NCI-H2171 treated with DMSO at 0.1 percent for 48 hours (cell line): Measurements from ENCODE around the gene UCKL1.
"Not testable (repeated sequence)": the region's sequence is repeated elsewhere in the genome, so short reads cannot be mapped to it uniquely, and the experiment has no call there.

Experiments
- DNase-seq: peaks from one replicate; lab custom pipeline; 2025; lab: John Stamatoyannopoulos, UW

The UCKL1 gene

GRCh38 chr20:63919130-63919529, 37.1 kb downstream of the UCKL1 start:
- DNase-seq, result no peak

DNA sequence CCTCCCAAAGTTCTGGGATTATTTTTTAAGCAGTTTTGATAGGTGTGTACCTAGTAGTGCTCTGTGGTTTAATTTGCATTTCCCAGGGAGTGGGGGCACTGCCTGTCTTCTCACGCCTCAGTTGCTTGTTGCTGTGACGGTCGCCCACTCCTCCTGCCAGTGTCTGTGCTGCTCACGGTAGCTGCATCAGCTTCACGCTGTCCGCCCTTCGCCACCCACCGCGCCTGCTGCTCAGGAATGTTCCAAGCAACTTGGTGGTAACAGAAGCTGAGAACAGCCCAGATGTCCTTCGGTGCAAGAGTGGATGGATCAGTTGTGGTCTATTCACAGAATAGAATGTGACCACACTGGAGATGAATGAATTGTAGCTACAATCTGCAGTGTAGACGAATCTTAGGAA, 38.4 kb downstream of the UCKL1 start:
- DNase-seq, result no peak

DNA sequence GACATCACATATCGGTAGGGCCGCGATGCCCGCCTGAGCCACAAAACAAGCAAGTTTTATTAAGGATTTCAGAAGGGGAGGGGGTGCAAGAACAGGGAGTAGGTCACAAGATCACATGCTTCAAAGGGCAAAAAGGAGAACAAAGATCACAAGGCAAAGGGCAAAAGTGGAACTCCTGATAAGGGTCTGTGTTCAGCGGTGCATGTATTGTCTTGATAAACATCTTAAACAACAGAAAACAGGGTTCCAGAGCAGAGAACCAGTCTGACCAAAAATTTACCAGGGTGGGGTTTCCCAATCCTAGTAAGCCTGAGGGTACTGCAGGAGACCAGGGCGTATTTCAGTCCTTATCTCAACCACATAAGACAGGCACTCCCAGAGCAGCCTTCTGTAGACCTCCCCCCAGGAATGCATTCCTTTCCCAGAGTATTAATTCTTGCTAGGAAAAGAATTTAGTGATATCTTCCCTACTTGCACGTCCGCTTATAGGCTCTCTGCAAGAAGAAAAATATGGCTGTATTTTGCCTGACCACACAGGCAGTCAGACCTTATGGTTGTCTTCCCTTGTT, 39.8 kb downstream of the UCKL1 start:
- DNase-seq, result not testable (repeated sequence)

DNA sequence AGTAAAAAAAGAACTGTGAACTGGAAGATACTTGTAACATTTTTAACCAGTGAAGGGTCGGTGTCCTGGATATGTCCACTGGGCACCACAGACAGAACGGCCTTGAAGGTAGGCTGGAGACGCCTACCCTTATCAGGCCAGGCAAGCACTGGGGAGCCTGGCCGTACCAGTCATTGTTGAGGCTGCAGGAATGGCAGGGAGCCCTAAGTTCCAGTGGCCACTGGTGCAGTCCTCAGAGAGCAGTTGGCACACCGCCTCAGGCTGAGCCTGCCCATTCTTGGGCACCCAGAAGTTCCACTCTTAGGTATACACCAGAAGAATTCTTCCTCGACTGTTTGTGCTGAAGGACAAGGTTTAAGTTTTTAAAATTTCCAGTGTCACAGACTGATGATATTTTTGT, 40.7 kb downstream of the UCKL1 start:
- no peak for DNase-seq

- no peak for DNase-seq
These were observed 42.4 kb downstream of the UCKL1 start for GRCh38 chr20:63913768-63914167.

GRCh38 chr20:63911176-63911575, 45.0 kb downstream of the UCKL1 start:
- peak; percentile 13 for DNase-seq

DNA sequence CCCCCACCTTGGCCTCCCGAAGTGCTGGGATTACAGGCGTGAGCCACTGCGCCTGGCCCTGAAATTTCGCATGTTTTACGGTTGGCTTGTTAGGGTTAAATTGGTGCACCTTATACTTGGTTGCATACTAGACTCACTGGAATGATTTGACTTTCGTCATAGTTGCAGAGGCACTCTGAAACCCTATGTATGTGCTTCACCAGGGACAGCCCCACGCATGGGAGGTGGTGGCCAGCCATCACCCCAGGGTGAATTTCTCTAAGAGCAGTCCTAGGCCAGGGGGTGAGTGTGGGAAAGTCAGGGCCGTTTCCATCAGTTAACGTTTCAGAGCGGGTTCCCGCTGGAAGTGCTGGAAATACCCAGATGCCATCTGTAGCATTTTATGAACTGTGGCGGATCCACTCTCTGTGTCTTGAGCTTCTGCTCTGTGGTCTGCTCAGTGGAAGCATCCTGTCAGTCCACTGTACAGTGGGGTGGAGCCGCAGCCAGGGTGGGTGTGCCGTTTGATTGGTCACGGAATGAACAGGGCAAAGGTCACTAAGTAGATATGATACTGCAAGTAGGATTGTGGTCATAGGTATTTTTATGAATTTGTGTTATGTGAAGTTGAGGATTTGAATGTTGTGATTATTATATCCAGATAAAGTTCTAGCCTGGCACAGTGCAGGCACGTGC, 48.1 kb downstream of the UCKL1 start:
- no peak for DNase-seq

GRCh38 chr20:63903796-63904561, 52.2 kb downstream of the UCKL1 start:
- DNase-seq, result no peak

DNA sequence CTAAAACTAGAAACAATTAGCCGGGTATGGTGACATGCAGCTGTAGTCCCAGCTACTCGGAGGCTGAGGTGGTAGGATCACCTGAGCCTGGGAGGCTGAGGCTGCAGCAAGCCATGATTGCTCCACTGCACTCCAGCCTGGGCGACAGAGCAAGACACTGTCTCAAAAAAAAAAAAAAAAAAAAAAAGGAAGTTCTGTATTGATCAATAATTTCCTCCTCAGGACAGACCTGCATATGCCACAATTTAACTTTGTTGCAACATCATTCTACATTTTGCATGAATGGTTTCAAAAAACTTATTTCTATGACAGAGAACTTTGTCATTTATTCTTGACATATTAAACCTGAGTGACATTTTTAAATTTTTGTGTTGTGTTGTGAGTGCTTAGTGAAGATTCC, 55.8 kb downstream of the UCKL1 start:
- no peak for DNase-seq

- no peak for DNase-seq
These were observed 57.2 kb downstream of the UCKL1 start for GRCh38 chr20:63898882-63899558.

GRCh38 chr20:63897978-63898561, 58.1 kb downstream of the UCKL1 start:
- DNase-seq, result no peak

GRCh38 chr20:63896264-63897105, 59.7 kb downstream of the UCKL1 start:
- peak; percentile 42 for DNase-seq

GRCh38 chr20:63895952-63896263, 60.3 kb downstream of the UCKL1 start:
- no peak for DNase-seq

DNA sequence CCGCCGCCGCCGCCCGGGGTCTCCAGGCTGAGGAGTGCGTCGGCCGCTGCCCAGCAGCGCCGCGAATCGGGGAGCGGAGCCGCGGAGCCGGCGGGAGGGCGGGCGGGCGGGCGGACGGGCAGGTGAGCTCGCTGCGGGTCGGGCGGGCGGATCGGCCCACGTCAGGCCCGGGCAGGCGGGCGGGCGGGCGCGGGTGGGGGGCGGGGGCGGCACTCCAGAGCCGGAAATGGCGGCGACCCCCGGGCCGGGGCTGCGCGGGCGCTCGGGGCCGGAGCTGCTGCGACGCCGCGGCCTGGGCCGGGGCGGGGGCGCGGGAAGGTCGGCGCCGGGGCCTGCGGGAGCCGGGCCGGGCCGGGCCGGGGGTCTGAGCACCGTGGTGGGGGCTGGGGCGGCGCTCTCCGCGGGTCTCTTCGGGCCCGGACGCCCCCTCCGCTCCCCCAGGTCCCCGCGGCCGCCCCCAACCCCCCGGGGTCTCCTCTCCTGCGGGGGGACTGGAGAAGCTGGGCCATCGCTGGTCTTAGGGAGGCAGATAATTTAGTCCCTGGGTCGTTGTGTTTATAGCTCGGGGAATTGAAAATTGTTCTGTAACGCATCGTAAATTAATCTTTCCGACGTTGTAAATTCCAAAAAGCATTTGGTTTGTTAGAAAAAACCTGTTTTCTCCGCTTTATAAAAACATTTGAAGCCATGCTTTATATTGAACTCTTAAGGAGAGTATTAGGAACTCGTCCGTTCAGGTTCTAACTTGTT, 60.8 kb downstream of the UCKL1 start:
- no peak for DNase-seq

DNA sequence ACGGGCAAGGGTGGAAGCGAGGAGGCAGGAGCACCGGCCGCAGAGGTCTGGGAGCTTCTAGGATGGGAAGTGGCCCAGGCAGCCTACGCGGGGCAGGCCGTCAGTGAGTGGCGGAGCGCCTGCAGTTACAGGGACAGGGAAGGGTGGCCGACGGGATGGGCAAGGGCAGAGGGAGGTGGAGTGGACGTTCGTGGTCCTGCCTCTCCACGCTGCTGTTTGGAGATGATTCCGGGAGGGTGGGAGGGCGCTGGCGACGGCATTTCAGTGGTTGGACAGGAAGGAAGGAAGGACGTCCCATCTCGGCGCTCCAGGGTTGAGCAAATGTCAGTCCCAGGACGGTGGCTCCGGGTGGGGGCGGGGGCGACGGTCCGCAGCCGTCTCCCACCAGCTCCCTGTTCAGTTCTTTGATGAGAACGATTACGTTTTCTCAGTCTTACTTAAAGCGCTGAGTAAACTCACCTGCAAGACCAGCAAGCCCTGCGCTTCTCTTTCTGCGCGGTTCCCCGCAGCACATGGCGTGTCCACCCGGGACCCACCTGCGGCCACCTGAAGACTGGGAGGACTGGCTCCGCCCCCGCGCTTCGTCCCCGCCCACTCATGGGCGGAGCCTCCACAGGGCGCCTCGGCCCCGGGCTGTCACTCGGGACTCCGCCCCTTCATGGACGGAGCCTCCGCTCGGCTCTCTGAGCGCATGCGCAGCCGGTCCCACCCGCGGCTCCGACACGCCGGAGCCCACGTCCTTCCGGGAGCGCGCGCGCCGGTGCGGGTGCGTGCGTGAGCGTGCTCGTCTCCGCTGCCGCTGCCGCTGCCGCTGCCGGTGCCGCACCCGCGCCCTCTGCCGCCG, 61.6 kb downstream of the UCKL1 start, which contains the start of gene DNAJC5:
DNAJC5 (plus strand) TSS at position 769 of the 844 bp plus-strand sequence. CDS start 33,220 bp downstream, outside the sequence.
- DNase-seq, result peak; percentile 92

GRCh38 chr20:63893999-63894357, 62.2 kb downstream of the UCKL1 start:
- DNase-seq, result no peak

- no peak for DNase-seq
These were observed 63.8 kb downstream of the UCKL1 start for GRCh38 chr20:63892402-63892801.

GRCh38 chr20:63891061-63892002, 64.9 kb downstream of the UCKL1 start:
- no peak for DNase-seq

DNA sequence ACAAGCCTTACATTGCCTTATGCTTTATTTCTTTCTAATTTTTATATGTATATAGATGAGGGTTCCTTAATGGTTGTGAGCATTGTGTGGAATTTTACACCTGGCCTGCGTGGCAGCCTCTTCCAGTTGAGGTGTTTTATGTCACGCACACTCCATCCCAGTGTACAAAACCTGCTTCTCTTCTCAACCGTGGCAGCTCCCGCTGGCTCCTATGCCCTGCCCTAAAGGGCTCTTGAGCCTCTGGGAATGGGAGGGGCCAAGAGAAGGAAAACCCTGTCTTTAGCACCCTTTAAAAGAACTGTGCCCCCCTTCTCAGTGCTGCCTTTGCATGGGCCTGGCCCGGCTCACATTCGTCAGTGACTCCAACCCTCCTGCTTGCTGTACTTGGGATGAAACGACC, 65.6 kb downstream of the UCKL1 start:
- no peak for DNase-seq
